GM21447 (cell line): ENCODE measurements around the gene C10orf90.

Source experiments
- ATAC-seq: cut with Tn5 transposase; IDR thresholded peaks from one replicate; pipeline ENCODE4 v1.9.1; 2021; ENCODE audit not compliant: unreplicated experiment

C10orf90 gene

DNA sequence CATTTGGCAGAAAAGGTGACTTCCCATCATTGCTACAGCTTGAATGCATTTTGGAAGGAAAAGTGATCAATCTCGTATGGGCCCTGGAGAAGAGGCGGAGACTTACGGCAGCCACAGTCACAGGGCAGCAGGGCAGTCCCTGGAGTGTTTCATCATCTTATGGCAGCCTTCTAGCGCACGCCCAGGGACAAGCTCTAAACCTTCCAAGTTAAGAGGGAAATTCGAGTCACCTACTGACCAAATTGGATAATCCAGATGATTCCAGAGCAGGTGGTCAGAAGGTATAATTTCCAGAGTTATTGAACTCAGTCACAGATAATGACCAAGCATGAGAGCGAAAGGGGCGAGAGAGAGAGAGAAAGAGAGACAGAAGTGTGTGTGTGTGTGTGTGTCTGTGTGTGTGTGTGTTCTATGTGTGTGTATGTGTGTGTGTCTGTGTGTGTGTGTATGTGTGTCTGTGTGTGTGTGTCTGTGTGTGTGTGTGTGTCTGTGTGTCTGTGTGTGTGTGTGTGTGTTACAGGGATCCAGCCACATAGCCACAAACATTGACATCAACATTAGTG, 158.5 kb downstream of the C10orf90 start:
- ATAC-seq: no peak

GRCh38 chr10:126509182-126509581, 161.3 kb downstream of the C10orf90 start:
- ATAC-seq: no peak

GRCh38 chr10:126508535-126509040, 161.9 kb downstream of the C10orf90 start:
- no peak for ATAC-seq

DNA sequence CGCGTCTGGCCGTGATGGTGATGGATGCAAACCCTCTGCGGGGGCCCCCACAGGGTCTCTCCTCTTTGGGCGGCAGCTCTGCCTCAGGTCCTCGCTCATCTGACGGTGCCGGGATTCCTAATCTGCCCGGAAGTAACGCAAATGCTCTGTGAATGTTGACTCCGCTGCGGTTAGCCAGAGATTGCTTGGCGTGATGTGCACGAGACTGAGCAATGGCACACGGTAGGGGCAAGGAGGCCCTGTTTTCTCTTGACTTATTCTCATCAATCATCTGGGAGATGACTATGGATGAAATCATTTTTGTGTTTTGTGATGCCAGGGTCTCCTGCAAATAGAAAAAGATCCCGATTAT, 165.8 kb downstream of the C10orf90 start:
- ATAC-seq: no peak

- ATAC-seq: no peak
Observed at GRCh38 chr10:126504063-126504760, 166.3 kb downstream of the C10orf90 start.

DNA sequence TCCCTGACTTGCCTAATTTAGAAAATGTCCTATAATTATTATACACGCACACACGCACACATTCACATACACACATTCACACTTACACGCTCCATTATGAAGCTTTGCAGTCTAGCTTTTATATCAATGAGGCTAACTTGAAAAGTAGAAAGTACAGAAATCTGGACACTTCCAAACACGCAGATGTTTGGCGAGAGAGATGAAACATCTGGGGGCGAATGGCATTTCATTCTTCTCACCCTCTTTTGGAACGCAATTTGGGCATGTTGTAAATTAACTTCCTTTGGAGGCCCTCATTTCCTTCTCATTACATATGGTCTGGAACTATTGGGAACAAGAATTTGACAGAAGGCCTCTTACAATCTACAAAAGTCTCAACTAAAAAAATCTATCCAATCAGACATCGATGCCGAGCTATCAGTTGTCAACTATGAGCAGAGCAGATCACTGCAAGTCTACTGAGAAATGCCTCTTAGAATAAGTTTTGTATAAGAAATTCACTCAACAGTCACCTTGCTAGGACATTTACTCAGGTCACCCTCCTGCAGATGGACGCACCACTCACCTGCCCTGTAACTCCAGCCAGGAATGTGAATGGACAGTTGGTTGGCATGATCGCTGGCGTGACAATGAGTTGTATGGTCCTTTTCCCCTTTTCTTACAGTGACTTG, 167.0 kb downstream of the C10orf90 start:
- no peak for ATAC-seq

GRCh38 chr10:126502441-126502840, 168.1 kb downstream of the C10orf90 start:
- ATAC-seq: no peak

DNA sequence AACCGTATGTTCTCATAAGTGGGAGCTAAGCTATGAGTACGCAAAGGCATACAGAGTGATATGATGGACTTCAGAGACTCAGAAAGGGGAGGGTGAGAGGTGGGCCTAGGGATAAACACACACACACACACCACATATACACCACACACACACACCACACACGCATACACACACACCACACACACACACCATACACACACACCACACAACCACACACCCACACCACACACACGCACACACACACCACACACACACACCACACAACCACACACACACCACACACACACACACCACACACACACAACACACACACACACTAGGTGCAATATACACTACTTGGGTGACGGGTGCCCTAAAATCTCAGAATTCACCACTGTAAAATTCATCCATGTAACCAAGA, 168.7 kb downstream of the C10orf90 start:
- no peak for ATAC-seq

DNA sequence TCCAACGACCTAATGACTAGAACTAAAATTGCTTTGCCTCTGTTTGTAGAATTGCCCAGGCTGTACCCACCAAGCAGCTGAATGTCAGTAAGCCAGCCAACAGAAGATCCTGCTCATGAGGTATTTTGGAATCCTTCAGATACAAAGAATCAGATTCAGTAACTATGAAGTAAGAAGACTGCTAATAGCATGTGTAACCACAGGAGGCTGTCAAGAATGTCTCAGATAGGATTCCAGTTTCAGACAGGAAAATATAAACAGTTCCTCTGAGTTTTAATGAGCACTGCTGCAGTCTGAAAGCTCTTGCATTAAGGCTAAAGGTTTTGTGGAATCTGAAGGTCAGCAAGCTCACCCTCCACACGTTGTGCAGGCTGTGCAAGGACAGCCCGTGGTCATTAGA, 169.6 kb downstream of the C10orf90 start:
- ATAC-seq: no peak

GRCh38 chr10:126500185-126500584, 170.3 kb downstream of the C10orf90 start:
- ATAC-seq: no peak

DNA sequence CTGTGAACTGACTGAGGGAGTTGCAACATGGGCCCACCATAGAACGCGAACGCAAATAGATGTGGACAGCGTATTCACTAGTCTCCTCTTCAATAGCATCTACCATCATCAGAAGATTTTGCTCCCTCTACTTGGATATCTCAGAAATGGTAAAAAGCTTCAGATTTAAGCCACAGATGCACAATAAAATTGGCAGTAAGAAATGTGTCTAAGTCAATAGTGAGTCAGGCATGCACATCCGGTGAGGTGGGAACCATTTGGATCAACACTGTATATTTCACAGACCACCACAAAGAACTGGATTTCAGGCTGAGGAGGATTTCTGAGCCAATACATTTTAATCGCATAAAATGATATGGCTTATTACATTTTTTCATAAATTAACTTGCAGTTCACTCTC, 170.7 kb downstream of the C10orf90 start:
- no peak for ATAC-seq

DNA sequence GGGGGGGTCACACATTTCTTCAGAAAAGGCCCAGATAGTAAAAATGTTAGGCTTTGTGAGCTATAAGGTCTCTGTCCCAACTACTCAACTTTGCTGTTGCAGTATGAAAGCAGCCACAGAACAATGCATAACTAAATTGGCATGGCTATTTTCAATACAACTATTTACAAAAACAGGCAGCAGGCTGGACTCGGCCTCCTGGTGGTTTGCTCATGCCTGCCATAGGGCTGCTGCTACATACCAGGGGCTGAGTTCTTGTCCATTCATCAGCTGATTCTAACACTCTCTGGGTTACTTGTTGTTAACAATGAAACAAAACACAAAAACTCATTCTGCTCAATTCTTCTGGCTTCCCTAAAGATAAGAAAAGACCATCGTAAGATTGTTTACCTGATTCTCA, 172.8 kb downstream of the C10orf90 start:
- no peak for ATAC-seq

- no peak for ATAC-seq
Observed at GRCh38 chr10:126496771-126497545, 173.5 kb downstream of the C10orf90 start.

DNA sequence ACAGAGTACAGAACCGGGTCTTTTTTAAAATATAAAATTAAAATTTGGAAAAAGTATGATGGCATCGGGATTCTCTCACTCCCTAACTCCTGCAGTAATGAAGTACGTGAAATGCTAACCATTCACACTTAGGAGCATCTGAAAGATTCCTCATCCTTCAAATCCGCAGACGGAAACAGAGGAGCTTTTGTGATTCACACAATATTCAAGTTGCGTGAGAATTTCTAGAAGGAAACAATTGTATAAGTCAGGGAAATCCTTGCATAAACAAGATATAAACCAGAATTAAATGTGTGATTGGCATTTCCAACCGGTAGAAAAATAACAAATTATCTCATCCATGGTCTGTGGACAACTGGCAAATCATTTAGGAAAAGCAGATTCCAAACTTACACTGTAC, 179.0 kb downstream of the C10orf90 start:
- no peak for ATAC-seq

- no peak for ATAC-seq
Observed at GRCh38 chr10:126481181-126481580, 189.3 kb downstream of the C10orf90 start.

DNA sequence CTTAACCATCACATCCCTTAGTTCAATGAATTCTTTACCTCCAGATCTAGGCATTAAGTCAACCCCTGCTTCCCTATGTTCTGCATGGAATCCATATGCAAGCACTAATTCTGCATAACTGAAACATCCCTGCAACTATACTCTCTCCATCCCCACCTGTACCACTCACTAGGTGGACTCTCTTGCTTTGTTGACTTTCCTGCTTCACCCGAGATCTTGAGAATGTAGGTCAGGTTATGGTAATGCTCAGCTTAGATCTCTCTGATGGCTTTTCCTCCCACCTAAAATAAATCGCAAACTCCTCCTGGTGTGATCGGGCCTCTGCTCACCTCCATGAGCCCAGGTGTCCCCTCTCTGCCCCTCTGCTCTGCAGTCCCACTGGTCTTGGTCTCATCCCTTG, 189.8 kb downstream of the C10orf90 start:
- no peak for ATAC-seq

GRCh38 chr10:126479280-126479895, 191.1 kb downstream of the C10orf90 start:
- no peak for ATAC-seq

DNA sequence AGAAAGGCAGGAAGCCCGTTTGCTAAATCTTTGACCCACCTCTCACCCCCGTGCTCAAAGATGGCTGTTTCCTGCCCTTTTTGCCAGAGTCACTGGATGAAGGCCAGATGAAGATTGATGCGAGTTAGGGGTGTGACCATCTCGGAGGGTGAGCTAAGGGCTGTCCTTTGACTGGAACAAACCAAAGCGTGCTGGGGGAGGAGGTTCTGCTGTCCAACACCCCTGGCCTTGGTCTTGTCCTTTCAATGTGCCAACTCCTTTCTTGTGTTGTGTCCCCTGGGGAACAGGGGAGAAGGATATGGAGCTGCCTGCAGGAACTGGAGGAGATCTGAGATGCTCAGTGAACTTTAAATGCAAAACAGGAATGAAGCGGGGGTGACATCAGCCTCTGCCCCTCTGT, 191.9 kb downstream of the C10orf90 start:
- no peak for ATAC-seq

- ATAC-seq: no peak
Observed at GRCh38 chr10:126476246-126476645, 194.2 kb downstream of the C10orf90 start.

DNA sequence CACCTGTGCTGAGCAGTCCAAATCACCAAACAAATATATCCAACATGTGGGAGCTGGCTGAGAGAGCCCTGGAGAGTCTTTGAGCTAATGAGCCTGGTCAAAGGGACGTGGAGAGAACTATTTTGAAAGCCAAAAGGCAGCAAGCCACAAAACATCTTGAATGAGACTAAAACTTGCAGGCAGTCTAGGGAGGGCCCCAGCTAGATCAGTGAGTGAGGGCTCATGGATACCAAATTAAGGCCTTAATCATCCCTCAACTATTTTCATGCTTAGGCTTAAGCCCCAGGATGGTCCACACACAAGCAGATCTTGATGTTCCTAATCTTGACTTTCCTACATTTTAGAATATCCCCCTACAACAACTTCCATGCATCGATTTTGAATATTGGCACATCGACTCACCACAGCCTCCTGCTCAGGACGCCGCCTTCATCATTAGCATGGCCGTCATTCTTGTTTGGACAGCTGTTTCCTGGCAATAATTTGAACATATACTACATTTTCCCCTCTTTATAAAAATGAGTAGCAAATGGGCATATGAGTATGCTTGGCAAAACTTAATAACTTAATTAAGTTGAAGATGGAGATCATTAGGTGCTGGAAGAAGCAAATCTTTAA, 195.3 kb downstream of the C10orf90 start:
- no peak for ATAC-seq

DNA sequence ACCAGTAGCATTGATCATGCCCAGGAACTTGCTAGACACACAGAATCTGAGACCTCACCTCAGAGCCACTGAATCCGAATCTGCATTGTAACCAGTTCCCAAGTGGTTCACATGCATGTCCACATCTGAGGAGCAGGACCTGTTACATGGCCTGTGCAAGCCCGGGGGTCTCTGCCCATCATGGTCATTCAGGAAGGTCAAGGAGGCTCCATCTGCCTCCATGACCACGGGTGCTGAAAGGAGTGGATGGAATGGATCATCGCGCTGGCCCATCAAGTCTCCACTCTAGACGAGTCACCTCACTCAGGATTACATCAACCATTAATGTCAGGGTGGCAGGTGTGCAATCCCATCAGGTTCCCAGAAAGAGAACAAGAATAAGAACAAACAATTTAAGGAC, 196.5 kb downstream of the C10orf90 start:
- ATAC-seq: no peak
